GM23248 (cell line): ENCODE results near the gene TMEM52B.

Experiments used
- EZH2 ChIP-seq: fragments of 200-600 bp; sonication (generic); IDR thresholded peaks from 2 replicates; pipeline ENCODE4 v1.6.1; 2018; ENCODE audit warnings: antibody characterized with exemption, mild to moderate bottlenecking; ENCODE audit not compliant: insufficient read depth, poor library complexity, severe bottlenecking
- EZH2phosphoT487 ChIP-seq: fragments of 200-600 bp; sonication (generic); IDR thresholded peaks from 2 replicates; pipeline ENCODE4 v1.6.1; 2018; ENCODE audit warnings: antibody characterized with exemption, moderate library complexity, mild to moderate bottlenecking, low read depth; ENCODE audit not compliant: insufficient read depth

- no peak for TF ChIP-seq EZH2phosphoT487
- no peak for TF ChIP-seq EZH2
Measured at GRCh38 chr12:10159280-10159679, 19.6 kb upstream of the TMEM52B start.
